Measurements from ENCODE around the gene HSPB1.

GRCh38 chr7:76304888-76305375 lies 2.5 kb downstream of the HSPB1 start:
- TF ChIP-seq, protein P1, sequence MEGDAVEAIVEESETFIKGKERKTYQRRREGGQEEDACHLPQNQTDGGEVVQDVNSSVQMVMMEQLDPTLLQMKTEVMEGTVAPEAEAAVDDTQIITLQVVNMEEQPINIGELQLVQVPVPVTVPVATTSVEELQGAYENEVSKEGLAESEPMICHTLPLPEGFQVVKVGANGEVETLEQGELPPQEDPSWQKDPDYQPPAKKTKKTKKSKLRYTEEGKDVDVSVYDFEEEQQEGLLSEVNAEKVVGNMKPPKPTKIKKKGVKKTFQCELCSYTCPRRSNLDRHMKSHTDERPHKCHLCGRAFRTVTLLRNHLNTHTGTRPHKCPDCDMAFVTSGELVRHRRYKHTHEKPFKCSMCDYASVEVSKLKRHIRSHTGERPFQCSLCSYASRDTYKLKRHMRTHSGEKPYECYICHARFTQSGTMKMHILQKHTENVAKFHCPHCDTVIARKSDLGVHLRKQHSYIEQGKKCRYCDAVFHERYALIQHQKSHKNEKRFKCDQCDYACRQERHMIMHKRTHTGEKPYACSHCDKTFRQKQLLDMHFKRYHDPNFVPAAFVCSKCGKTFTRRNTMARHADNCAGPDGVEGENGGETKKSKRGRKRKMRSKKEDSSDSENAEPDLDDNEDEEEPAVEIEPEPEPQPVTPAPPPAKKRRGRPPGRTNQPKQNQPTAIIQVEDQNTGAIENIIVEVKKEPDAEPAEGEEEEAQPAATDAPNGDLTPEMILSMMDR (IDR thresholded peaks at IDR 0.05) = no peak
- TF ChIP-seq POLR2A (IDR thresholded peaks at IDR 0.05) = peak in 1 of 2 donors; percentile 14

All from uterus (tissue), 2 donors.